OCI-LY7 (cell line): ENCODE measurements around the gene MCL1. TPM values are rescaled to one million over a fixed set of nuclear protein-coding genes. Genes with fewer than 3 reads are reported as not detected.

Experiments used
- BruUV-seq: library from RNA; stranded (reverse); fragments of 400-500 nt; replicated peaks from 2 replicates; lab custom pipeline; 2021; lab: Mats Ljungman, UMichigan
- CTCF ChIA-PET: fragments of 300-600 bp; sonication (Branson Sonifier 250); formaldehyde crosslinking; loops from one replicate; lab custom pipeline; 2022; ENCODE audit warnings: antibody characterized with exemption; ENCODE audit not compliant: unreplicated experiment; lab: Charles Lee
- POLR2A ChIA-PET: fragments of 300-600 bp; sonication (Branson Sonifier 250); formaldehyde crosslinking; loops from one replicate; lab custom pipeline; 2022; ENCODE audit warnings: antibody characterized with exemption; lab: Charles Lee
- DNase-seq: peaks from one replicate; pipeline ENCODE4 v3.0.0-alpha.2; 2015; ENCODE audit warnings: low spot score
- H2AFZ ChIP-seq: fragments of 200-600 bp; sonication (generic), shearing (Covaris generic); 2 replicates; pipeline ENCODE4 v1.6.1; 2014; ENCODE audit warnings: mild to moderate bottlenecking, antibody characterized with exemption, low read length, moderate library complexity
- H3K27ac ChIP-seq: fragments of 200-600 bp; sonication (generic); 2 replicates; pipeline ENCODE4 v1.5.1; 2014; ENCODE audit warnings: mixed run types, low read depth, mild to moderate bottlenecking, moderate library complexity, low read length, inconsistent platforms; ENCODE audit not compliant: poor library complexity, severe bottlenecking
- H3K36me3 ChIP-seq: fragments of 200-600 bp; sonication (generic); 2 replicates; pipeline ENCODE4 v1.6.1; 2014; ENCODE audit warnings: mild to moderate bottlenecking, antibody characterized with exemption, low read length, moderate library complexity, mixed read lengths; ENCODE audit not compliant: insufficient read depth
- H3K4me1 ChIP-seq: fragments of 200-600 bp; sonication (generic); 2 replicates; pipeline ENCODE4 v1.5.1; 2014; ENCODE audit warnings: mild to moderate bottlenecking, low read length; ENCODE audit not compliant: insufficient read depth, poor library complexity, severe bottlenecking
- H3K4me2 ChIP-seq: fragments of 200-600 bp; sonication (generic); 2 replicates; pipeline ENCODE4 v1.6.1; 2014; ENCODE audit warnings: mild to moderate bottlenecking, low read length
- H3K4me3 ChIP-seq: fragments of 200-600 bp; sonication (generic); 2 replicates; pipeline ENCODE4 v1.5.1; 2014; ENCODE audit warnings: mild to moderate bottlenecking, low read depth, low read length; ENCODE audit not compliant: poor library complexity, severe bottlenecking
- H3K79me2 ChIP-seq: fragments of 200-600 bp; sonication (generic); 2 replicates; pipeline ENCODE4 v1.6.1; 2016; ENCODE audit warnings: low read depth, mild to moderate bottlenecking, low read length, moderate library complexity, mixed read lengths; ENCODE audit not compliant: insufficient read depth
- H3K9me2 ChIP-seq: fragments of 200-600 bp; sonication (generic); 2 replicates; pipeline ENCODE4 v1.6.1; 2016; ENCODE audit warnings: mild to moderate bottlenecking, low read length, mixed read lengths; ENCODE audit not compliant: insufficient read depth
- H3K9me3 ChIP-seq: fragments of 200-600 bp; sonication (generic); 2 replicates; pipeline ENCODE4 v1.6.1; 2014; ENCODE audit warnings: mild to moderate bottlenecking, mixed run types, low read length, mixed read lengths
- H4K20me1 ChIP-seq: fragments of 200-600 bp; sonication (generic); 2 replicates; pipeline ENCODE4 v1.6.1; 2014; ENCODE audit warnings: mild to moderate bottlenecking, antibody characterized with exemption, low read length, moderate library complexity, mixed read lengths; ENCODE audit not compliant: insufficient read depth
- CTCF ChIP-seq: fragments of 200-600 bp; sonication (generic); conservative IDR thresholded peaks from 2 replicates; pipeline ENCODE4 v1.5.1; 2014; ENCODE audit warnings: mild to moderate bottlenecking, antibody characterized with exemption, low read length, moderate library complexity, mixed read lengths
- EZH2phosphoT487 ChIP-seq: fragments of 200-600 bp; sonication (generic); IDR thresholded peaks from 2 replicates; pipeline ENCODE4 v1.6.1; 2018; ENCODE audit warnings: low read depth, borderline replicate concordance, mild to moderate bottlenecking, mixed run types, antibody characterized with exemption, low read length, moderate library complexity, mixed read lengths
- intact Hi-C: fragments of 100-400 bp; cut with micrococcal nuclease; formaldehyde crosslinking; loops from one replicate; pipeline ENCODE4 v1.10.0; 2022; ENCODE audit not compliant: unreplicated experiment
- total RNA-seq, 2 experiments: library from RNA; depleted of rRNA in 1 of 2; stranded (reverse); fragments of >200 nt in 1 of 2; shearing (Covaris generic) in 1 of 2; gene quantifications; 2 replicates each; pipeline ENCODE4 v1.2.3, GENCODE V29; 2014 to 2022

The MCL1 gene
- total RNA-seq, 2 experiments from 2014 or later: 102 to 157 TPM

- Histone ChIP-seq H3K9me2 (no peaks in the 10 kb centered on the region), H3K27ac (no peak overlapping the region), H3K4me1 (no peaks in the 10 kb centered on the region), H4K20me1 (no peaks in the 10 kb centered on the region), H3K9me3 (no peaks in the 10 kb centered on the region), H3K4me3 (no peak overlapping the region), H3K4me2 (no peak overlapping the region), H3K79me2 (no peaks in the 10 kb centered on the region), H2AFZ (no peak overlapping the region), H3K36me3 (no peaks in the 10 kb centered on the region)
- intact Hi-C loops: no loop called here
- no peak for DNase-seq
- TF ChIP-seq EZH2phosphoT487: no peak
- TF ChIP-seq CTCF: no peak
- BruUV-seq: no TSS peak
- ChIA-PET CTCF (no interaction called here), POLR2A (interaction anchor here (0.6 kb wide), 1 partner anchor 9 kb away, joined by 3 read pairs; no protein-coding TSS in a partner anchor)
Observed at GRCh38 chr1:150534002-150534401, 45.4 kb downstream of the MCL1 start.

- no peaks in the 10 kb centered on the region for H3K79me2 ChIP-seq
- no peaks in the 10 kb centered on the region for H3K36me3 ChIP-seq
- no peaks in the 10 kb centered on the region for H3K4me1 ChIP-seq
- no peaks in the 10 kb centered on the region for H4K20me1 ChIP-seq
- BruUV-seq: no TSS peak
- intact Hi-C loops: loop anchor here (2.0 kb wide), 1 partner anchor 68 kb away; no protein-coding TSS in a partner anchor
- no peaks in the 10 kb centered on the region for H3K9me3 ChIP-seq
- 0 out of 2 replicates have a peak overlapping the region, but pooled peaks have one; percentile 0 for H3K4me2 ChIP-seq
- DNase-seq: no peak
- ChIA-PET CTCF (no interaction called here), POLR2A (interaction anchor here (0.6 to 0.7 kb wide), 2 partner anchors 83 to 96 kb away, joined by 3 read pairs; no protein-coding TSS in a partner anchor)
- peak overlapping the region; percentile 45; the same call in 1 of the 2 replicates for H2AFZ ChIP-seq
- H3K4me3 ChIP-seq: no peak overlapping the region
- no peaks in the 10 kb centered on the region for H3K9me2 ChIP-seq
- TF ChIP-seq CTCF: peak; percentile 16; the same call in 1 of the 2 replicates
- no peak for TF ChIP-seq EZH2phosphoT487
- no peak overlapping the region for H3K27ac ChIP-seq
Observed at GRCh38 chr1:150532860-150533259, 46.5 kb downstream of the MCL1 start.

GRCh38 chr1:150530491-150531159, 48.8 kb downstream of the MCL1 start:
- no TSS peak for BruUV-seq
- no peaks in the 10 kb centered on the region for H3K79me2 ChIP-seq
- H3K4me1 ChIP-seq: no peaks in the 10 kb centered on the region
- H3K9me3 ChIP-seq: no peaks in the 10 kb centered on the region
- H3K36me3 ChIP-seq: no peaks in the 10 kb centered on the region
- H3K4me3 ChIP-seq: no peak overlapping the region
- intact Hi-C loops: no loop called here
- no peaks in the 10 kb centered on the region for H3K9me2 ChIP-seq
- POLR2A ChIA-PET: interaction anchor here (0.9 to 1.5 kb wide), 2 partner anchors 10 to 14 kb away, joined by 5 read pairs; no protein-coding TSS in a partner anchor
- H2AFZ ChIP-seq: no peak overlapping the region
- H3K4me2 ChIP-seq: no peak overlapping the region
- CTCF ChIA-PET: no interaction called here
- H3K27ac ChIP-seq: no peak overlapping the region
- no peak for TF ChIP-seq CTCF
- no peak for TF ChIP-seq EZH2phosphoT487
- no peaks in the 10 kb centered on the region for H4K20me1 ChIP-seq
- DNase-seq: no peak
